NK-92 (cell line): ENCODE measurements around the gene RBBP9.
"Not testable (repeated sequence)": the region's sequence is repeated elsewhere in the genome, so short reads cannot be mapped to it uniquely, and the experiment has no call there.

Experiments
- DNase-seq: peaks from one replicate; lab custom pipeline; 2025; ENCODE audit not compliant: unreplicated experiment; lab: John Stamatoyannopoulos, UW

RBBP9 gene

DNA sequence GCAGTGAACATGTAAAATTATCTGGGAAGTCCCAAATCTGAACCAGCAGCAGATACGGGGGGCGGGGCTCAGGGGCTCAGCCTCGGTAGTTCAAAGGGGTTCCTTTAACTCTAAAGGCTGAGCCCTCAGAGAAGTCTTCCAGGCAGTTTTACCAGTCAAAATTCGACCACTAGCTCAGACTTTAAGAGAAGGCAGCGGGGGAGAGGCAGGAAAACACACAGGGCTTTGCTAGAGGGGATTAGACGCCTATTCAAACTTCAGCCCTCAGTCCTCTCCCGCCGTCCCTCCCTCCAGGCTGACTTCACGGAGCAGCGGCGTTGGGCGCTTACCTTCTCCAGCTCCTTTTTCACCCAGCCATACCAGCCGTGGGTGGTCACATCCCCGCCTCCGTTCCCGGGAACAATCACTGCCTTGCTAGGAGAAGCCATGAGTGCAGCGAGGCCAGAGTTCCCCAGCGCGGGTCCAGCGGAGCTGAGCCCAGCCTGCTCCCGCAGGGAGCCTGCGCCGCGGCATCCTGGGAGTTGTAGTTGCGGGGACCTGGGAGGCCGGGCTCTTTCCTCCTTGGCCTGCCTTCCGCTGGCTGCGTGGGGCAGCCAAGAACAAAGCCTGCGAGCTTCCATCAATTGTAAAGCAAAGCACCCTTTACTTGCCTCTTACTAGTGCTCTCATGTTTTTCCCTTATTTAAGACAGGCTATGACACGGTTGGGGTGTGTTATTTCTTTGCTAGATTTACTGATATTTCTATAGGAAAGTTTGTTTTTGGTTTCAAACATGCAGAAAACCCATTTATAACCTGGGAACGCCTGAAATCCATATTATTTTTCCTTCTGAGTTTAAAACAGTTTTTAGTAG lies at the start of gene RBBP9:
Gene RBBP9, minus strand, starts transcription at position 486 of the 853 bp plus-strand sequence. Its CDS starts 58 bp downstream, at position 428.
- DNase-seq: no peak

DNA sequence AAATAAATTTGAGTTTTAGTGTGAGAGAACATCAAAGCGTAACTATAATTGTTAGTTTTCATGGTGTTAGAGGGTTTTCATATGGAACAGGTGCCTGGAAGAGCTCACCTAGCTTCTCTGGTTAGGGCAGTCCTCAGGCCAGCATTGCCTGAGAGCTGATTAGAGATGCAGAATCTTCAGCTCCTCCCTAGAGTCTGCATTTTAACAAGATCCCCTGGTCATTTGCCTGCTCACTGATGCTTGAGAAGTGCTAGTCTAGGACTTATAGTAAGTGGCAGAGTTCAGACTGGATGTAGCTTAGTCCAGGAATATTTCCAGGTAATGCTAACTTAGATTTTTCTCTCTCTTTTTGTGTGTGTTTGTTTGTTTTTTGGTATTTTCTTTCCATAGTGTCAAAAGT lies 48.5 kb upstream of the RBBP9 start:
- DNase-seq: no peak

- no peak for DNase-seq
These were observed 46.9 kb upstream of the RBBP9 start for GRCh38 chr20:18543932-18544331.

- no peak for DNase-seq
These were observed 46.2 kb upstream of the RBBP9 start for GRCh38 chr20:18543216-18543615.

DNA sequence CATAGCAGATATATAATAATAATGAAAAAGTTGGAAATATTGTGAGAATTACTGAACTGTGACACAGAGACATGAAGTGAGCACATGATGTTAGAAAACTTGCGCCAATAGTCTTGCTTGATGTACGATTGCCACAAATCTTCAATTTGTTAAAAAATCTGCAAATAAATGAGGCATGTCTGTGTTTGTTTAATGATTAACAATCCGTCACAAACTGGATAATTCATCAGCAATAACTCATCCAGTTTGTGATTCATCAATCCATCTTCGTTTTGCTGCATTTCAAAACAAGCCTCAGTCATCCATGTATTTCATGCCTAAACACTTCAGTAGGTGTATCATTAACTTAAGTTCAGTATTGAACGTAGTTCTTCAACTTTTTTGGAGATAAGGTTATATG lies 44.7 kb upstream of the RBBP9 start:
- DNase-seq: no peak

GRCh38 chr20:18537651-18538050 lies 40.6 kb upstream of the RBBP9 start:
- DNase-seq: no peak

DNA sequence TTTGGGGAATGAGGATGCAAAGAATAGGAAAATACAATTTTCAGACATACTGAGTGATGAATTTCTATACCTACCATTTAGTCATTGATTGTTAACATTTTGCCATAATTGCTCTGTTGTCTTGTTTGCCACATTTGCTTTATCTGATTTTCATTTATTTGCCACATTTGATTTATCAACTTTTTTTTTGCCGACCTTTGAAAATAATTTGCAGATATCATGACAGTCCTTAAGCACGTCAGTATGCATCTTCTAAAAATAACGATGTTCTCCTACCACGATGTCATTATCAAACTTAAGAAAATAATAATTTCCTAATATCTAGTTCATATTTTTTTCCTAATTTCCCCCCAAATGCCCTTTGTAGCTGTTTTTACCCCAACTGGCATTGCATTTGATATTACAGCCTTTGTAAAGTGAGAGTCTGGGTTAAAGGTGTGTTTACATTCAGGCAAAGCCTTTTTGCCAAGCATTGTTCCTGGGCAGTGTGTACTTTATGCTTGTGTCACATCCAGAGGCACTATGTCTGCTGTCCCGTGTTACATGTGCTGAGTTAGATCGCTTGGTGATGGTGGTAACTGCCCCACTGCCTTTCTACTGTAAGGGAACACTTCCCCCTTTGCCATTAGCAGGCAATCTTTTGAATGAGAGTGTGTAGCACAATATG lies 37.1 kb upstream of the RBBP9 start:
- DNase-seq: no peak

GRCh38 chr20:18533491-18533890 lies 36.5 kb upstream of the RBBP9 start:
- no peak for DNase-seq

DNA sequence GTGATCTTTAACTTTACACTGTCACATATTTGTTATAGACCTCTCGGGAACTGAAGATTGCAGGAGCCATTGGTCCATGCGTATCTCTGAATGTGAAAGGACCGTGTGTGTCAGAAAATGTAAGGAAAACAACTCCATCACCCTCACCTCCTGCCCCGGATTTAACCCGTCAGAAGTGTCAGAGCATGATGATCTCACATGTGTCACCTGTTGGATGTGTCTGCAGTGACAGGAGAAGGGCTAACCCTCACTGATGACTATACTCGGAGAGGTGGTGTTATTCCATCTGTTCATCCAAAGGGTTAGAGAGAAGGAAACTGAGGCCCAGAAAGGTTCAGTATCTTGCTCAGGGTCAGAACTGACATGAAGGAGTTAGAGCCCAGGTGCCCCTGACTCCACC lies 35.6 kb upstream of the RBBP9 start:
- DNase-seq: no peak

DNA sequence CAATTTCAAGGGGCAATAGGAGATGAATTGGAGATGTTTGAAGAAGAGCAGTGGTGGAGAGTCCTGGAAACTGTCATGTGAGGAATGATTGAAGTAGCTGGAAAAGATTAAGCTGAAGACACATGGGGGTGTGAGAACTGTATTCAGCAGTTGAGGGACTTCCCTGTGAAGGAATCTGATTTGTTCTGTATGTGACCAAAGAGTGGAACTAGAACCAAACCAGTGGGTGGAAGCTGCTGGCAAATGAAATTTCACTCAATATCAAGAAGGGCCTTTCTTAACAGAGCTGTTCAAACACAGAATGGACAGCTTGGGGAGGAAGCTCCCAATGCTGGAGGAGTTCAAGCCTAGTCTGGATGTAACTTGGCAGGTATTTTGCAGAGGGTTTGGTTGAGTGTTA lies 32.0 kb upstream of the RBBP9 start:
- no peak for DNase-seq

- DNase-seq: no peak
These were observed 30.8 kb upstream of the RBBP9 start for GRCh38 chr20:18527836-18528235.

- no peak for DNase-seq
These were observed 30.3 kb upstream of the RBBP9 start for GRCh38 chr20:18527339-18527738.

DNA sequence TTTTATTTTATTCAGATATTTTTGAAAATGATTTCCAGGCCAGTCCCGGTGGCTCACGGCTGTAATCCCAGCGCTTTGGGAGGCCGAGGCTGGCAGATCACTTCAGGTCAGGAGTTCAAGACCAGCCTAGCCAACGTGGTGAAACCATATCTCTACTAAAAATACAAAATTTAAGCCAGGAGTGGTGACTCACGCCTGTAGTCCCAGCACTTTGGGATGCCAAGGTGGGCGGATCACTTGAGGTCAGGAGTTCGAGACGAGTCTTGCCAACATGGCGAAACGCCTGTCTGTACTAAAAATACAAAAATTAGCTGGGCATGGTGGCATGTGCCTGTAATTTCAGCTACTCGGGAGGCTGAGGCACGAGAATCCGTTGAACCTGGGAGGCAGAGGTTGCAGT lies 29.7 kb upstream of the RBBP9 start:
- DNase-seq: not testable (repeated sequence)

DNA sequence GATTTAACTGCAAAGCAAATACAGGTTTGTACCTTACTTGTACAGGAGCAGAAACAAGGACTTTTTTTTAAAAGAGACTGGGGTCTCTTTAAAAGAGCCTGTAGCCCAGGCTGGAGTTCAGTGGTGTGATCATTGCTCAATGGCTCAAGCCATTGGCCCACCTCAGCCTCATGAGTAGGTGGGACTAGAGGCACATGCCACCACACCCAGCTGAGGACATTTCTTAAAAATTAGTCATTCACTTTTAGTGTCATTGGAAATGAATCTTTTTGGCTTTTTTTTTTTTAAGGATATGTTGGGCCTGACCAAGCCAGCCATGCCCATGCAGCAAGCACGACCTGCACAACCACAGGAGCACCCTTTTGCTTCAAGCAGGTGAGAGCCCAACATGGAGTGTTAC lies 27.6 kb upstream of the RBBP9 start:
- no peak for DNase-seq

DNA sequence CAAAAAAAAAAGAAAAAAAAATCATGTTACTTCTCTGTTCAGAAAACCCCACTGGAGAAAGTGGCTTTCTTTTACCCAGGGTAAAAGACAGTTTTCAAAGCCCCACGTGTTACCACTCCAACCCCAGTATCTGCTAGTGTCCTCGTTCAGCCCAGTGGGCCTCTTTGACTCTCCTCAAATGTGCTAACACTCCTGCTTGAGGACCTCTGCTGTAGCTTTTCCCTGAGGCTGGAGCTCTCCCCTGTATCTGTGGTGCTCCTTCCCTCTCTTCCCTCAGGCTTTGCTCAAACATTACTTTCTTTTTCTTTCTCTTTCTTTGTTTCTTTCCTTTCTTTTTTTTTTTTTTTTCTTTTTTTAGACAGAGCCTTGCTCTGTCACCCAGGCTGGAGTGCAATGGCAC lies 26.0 kb upstream of the RBBP9 start:
- DNase-seq: no peak

- DNase-seq: not testable (repeated sequence)
These were observed 25.0 kb upstream of the RBBP9 start for GRCh38 chr20:18522066-18522465.

- DNase-seq: no peak
These were observed 18.9 kb upstream of the RBBP9 start for GRCh38 chr20:18515973-18516372.

DNA sequence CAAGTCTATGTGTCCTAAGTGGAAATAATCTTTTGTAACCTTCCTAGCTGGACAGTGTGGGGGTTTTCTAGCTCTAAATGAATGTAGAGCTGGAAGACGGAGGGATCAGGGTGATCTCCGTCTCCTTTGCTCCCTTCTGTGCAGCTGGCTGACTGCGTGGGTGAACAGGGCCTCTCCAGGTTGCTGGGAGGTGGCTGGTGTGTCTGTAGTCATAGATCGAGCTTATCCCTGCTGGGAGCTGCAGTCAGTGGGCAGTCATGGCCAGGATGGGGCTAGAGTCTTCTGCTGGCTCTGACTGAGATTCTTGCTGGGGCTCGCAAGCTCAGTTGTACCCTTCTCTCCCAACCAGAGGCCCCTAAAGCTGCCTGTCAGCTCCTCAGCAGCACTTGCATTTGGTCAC lies 17.1 kb upstream of the RBBP9 start:
- DNase-seq: no peak

GRCh38 chr20:18513208-18513607 lies 16.2 kb upstream of the RBBP9 start:
- DNase-seq: no peak

GRCh38 chr20:18511571-18511970 lies 14.5 kb upstream of the RBBP9 start:
- DNase-seq: no peak

DNA sequence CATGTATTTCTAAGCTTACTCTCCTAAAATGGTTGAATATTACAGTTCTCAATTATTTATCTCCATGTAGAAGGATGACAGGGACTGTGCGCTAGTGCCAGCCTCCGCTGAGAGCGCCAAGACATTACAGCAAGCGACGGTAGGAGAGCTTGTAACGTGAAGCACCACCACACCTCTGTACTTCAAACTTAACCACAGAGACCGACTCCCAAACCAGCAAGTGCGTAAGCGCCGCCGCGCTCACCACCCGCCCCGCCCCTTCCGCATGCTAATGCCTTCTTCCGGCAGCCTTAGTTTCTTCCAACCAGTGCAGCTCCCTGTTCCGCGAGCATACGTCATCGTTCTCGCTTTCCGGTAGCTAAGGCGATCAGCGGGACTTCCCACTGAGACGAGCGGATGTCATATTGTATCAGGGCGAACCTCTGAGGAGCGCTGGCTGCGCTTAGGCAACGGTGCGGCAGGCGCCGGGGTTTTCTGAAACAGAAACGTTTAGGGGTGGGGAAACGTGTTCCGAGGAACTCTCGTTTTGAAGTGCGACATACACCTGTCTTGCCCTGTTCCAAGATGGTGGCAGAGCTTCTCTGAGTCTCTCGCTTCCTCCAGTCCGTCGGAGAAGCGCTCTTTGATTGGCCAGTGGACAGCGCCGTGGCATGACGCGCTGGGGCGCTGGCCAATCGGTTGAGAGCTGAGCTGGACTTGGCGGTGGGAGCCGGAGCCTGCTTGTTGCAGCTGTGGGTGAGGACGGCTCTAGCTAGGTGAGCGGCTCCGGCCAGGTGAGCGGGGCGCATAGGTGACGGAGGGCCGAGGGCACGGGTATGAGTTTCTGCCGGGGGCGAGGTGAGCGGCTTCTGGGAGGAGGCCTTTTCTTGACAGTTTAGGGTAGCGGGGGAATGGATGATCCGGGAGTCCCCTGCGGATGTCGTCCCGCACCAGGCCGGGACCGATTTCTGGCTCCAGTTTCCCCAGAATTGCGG lies 10.5 kb upstream of the RBBP9 start, which contains the start of gene SEC23B:
Gene SEC23B, plus strand, starts transcription at position 723 of the 974 bp plus-strand sequence. CDS start 2,896 bp downstream, outside the sequence.
- DNase-seq: peak; percentile 94
